ENCODE measurements around the gene HELZ. TPM values are rescaled to one million over a fixed set of nuclear protein-coding genes. Genes with fewer than 3 reads are reported as not detected.

The HELZ gene
- total and polyA plus RNA-seq, 2 donors (not counting 3 experiments of a cell fraction or from before 2014, with no cell fraction given): 8.0 to 47.3 TPM

DNA sequence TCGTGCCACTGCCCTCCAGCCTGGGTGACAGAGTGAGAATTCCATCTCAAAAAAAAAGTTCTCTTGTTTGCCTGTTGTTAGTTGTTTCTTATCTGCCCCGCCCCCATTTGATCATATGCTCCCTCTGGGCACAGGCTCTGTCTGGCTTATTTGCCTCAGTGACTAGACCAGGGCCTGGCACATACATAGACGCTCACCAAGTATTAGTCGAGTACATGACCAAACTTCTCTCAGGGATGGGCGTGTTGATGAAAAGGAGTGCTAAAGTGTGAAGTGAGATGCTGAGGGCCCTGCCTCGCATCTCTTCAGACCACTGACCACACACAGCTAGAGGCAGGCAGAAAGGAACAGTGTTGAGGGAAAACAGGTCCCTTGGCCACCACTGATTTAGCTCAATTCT is 3.3 kb upstream of the HELZ start:
- Histone ChIP-seq H3K9me1 (replicated peaks; ENCODE audit: control insufficient read depth, extremely low read depth, insufficient read depth, low read length) (no peaks in the 10 kb centered on the region), H3K9me3 (replicated peaks; ENCODE audit: control insufficient read depth, insufficient read depth, low read length) (no peaks in the 10 kb centered on the region), H3K36me3 (ENCODE audit: control insufficient read depth in 2 of 2, extremely low read depth in 1 of 2, insufficient read depth in 2 of 2, low read length in 2 of 2) (no peaks in the 10 kb centered on the region), H2AFZ (ENCODE audit: low read depth, low read length) (no peak overlapping the region), H3K27ac (ENCODE audit: insufficient read depth, low read depth, low read length) (no peak overlapping the region), H3K4me3 (replicated peaks in 1 of 3; ENCODE audit: insufficient read depth in 1 of 3, low read depth in 1 of 3, low read length in 3 of 3) (no peak overlapping the region), H3K79me2 (ENCODE audit: control insufficient read depth, insufficient read depth, low read length) (peaks cover 17% of the 10 kb centered on the region), H3K4me1 (ENCODE audit: control insufficient read depth, extremely low read depth, insufficient read depth, low read length) (peaks cover 15% of the 10 kb centered on the region), H3K4me2 (ENCODE audit: insufficient read depth, low read length) (no peak overlapping the region), H3K9ac (replicated peaks; ENCODE audit: extremely low read depth, insufficient read depth, low read length) (no peak overlapping the region), H3K27me3 (ENCODE audit: control insufficient read depth in 2 of 2, insufficient read depth in 2 of 2, low read length in 2 of 2) (no peaks in the 10 kb centered on the region), H4K20me1 (replicated peaks; ENCODE audit: control insufficient read depth, extremely low read depth, insufficient read depth, low read length) (no peaks in the 10 kb centered on the region)
- DNase-seq (ENCODE audit: low read depth, low spot score) (no peak), FAIRE-seq (no peak)
- CTCF ChIA-PET: interaction anchor here (1.2 kb wide), 1 partner anchor 27 kb away, joined by 3 read pairs; no protein-coding TSS in a partner anchor
- dilution Hi-C loops (cut with MboI; ENCODE audit: extremely low pct_ligation_motif_present, low sequenced_read_pairs): no loop called here
- POLR2A ChIA-PET: no interaction called here
- no TSS peak for BruUV-seq (replicated peaks)
- intact Hi-C loops (cut with micrococcal nuclease): loop anchor here (5.0 kb wide), 2 partner anchors 44 to 119 kb away; partner anchors contain the start of gene PSMD12
- TF ChIP-seq EZH2 (IDR thresholded peaks at IDR 0.05; ENCODE audit: borderline replicate concordance, low read depth, low read length, severe bottlenecking) (no peak), JUN (IDR thresholded peaks at IDR 0.05; ENCODE audit: borderline replicate concordance, insufficient read depth, insufficient read length, low read depth) (no peak), POLR2A (IDR thresholded peaks at IDR 0.05; ENCODE audit: low read depth, low read length) (no peak), MYC (IDR thresholded peaks at IDR 0.05; ENCODE audit: low read depth, low read length) (no peak), GATA2 (IDR thresholded peaks at IDR 0.05; ENCODE audit: insufficient read depth, insufficient read length, low read depth, low read length) (no peak), FOS (IDR thresholded peaks at IDR 0.05; ENCODE audit: borderline replicate concordance, insufficient read depth, low read length) (no peak), POLR2AphosphoS5 (IDR thresholded peaks at IDR 0.05; ENCODE audit: insufficient read depth, low read depth, low read length) (no peak)
- TF ChIP-seq, protein P1, sequence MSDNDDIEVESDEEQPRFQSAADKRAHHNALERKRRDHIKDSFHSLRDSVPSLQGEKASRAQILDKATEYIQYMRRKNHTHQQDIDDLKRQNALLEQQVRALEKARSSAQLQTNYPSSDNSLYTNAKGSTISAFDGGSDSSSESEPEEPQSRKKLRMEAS (IDR thresholded peaks at IDR 0.05; ENCODE audit: insufficient read depth, insufficient read length): no peak
- TF ChIP-seq, protein P2, sequence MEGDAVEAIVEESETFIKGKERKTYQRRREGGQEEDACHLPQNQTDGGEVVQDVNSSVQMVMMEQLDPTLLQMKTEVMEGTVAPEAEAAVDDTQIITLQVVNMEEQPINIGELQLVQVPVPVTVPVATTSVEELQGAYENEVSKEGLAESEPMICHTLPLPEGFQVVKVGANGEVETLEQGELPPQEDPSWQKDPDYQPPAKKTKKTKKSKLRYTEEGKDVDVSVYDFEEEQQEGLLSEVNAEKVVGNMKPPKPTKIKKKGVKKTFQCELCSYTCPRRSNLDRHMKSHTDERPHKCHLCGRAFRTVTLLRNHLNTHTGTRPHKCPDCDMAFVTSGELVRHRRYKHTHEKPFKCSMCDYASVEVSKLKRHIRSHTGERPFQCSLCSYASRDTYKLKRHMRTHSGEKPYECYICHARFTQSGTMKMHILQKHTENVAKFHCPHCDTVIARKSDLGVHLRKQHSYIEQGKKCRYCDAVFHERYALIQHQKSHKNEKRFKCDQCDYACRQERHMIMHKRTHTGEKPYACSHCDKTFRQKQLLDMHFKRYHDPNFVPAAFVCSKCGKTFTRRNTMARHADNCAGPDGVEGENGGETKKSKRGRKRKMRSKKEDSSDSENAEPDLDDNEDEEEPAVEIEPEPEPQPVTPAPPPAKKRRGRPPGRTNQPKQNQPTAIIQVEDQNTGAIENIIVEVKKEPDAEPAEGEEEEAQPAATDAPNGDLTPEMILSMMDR (IDR thresholded peaks at IDR 0.05; ENCODE audit: extremely low read depth in 1 of 2, insufficient read depth in 1 of 2, low read depth in 1 of 2, low read length in 2 of 2): no peak
